ENCODE results near the gene QRICH2. TPM values are rescaled to one million over a fixed set of nuclear protein-coding genes. Genes with fewer than 3 reads are reported as not detected.
A peak's percentile ranks its signal among the peaks of the same experiment; 100 is the strongest.
"Not testable (repeated sequence)": the region's sequence is repeated elsewhere in the genome, so short reads cannot be mapped to it uniquely, and the experiment has no call there.

Gene QRICH2
- polyA plus RNA-seq, 3 donors, result 6.2 to 9.5 (median 7.4) TPM

DNA sequence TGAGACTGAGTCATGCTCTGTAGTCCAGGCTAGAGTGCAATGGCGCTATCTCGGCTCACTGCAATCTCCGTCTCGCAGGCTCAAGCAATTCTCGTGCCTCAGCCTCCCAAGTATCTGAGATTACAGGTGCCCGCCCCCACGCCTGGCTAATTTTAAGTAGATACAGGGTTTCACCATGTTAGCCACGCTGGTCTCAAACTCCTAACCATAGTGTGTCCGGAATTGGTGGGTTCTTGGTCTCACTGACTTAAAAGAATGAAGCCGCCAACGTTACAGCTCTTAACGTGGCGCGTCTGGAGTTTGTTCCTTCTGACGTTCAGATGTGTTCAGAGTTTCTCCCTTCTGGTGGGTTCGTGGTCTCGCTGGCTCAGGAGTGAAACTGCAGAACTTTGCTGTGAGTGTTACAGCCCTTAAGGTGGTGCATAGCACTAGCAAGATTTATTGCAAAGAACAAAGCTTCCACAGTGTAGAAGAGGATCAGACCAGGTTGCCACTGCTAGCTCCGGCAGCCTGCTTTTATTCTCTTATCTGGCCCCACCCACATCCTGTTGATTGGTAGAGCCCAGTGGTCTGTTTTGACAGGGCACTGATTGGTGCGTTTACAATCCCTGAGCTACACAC, 51.5 kb downstream of the QRICH2 start:
- DNase-seq (ENCODE audit: extremely low read depth in 1 of 11, low read depth in 9 of 11, low spot score in 4 of 11), result not testable (repeated sequence)

DNA sequence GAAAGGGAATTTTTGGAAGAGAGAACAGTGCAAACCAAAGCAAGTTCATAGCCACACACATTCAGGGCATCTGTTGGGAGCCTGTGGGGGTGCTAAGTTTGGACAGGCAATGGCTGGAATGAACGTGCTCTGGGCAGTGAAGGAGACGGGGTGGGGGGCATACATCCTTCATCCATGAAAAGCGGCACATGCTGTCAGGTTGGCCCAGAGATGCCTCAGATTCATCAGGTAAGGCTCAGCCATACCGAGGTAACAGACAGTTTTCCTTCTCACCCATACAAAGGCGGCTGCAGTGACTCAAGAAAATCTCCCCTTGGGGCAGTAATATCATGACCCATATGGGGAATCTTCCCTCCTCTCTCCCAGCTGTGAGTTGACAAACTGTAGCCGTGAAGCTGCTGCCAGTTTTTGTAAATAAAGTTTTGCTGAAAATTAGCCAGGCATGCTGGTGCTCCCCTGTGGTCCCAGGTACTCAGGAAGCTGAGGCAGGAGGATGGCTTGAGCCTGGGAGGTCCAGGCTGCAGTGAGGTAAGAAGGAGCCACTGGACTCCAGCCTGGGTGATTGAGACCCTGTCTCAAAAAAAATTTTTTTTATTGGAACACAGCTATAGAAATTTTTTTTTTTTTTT, 52.2 kb downstream of the QRICH2 start:
- no peak for DNase-seq (ENCODE audit: extremely low read depth in 1 of 11, low read depth in 9 of 11, low spot score in 4 of 11)

DNA sequence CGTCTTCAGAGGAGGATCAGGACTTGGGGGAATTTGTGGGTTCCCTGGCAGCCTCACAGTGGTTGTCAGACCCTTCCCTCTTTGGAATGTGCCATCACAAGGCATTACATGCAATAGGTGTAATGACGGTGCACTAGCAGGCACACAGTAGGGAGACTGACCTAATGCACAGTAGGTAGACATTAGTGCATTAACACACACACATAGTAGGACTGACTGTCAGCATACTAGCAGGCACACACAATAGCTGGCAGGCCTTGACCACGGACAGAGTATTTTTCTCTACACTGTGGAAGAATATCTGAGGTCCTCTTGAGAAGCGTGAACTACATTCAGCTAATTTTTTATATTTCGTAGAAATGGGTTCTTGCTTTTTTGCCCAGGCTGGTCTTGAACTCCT, 53.8 kb downstream of the QRICH2 start:
- no peak for DNase-seq (ENCODE audit: extremely low read depth in 1 of 11, low read depth in 9 of 11, low spot score in 4 of 11)

DNA sequence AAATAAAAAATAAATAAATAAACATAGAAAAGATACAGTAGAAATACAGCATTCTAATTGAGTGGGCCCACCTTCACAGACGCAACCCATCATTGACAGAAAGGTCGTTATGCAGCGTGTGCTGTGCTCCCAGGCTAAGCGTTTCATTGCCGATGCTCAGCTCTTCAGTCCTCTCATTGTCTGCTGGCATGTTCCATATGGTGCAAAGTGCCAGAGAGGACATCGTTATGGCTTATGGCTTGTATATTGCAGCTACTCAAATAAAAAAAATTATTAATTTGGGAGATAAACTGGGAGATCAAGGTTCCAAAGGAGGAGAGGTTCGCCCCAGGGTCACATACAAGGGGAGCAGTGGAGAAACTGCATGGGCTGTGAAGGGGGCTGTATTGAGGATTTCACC, 54.2 kb downstream of the QRICH2 start:
- no peak for DNase-seq (ENCODE audit: extremely low read depth in 1 of 11, low read depth in 9 of 11, low spot score in 4 of 11)

DNA sequence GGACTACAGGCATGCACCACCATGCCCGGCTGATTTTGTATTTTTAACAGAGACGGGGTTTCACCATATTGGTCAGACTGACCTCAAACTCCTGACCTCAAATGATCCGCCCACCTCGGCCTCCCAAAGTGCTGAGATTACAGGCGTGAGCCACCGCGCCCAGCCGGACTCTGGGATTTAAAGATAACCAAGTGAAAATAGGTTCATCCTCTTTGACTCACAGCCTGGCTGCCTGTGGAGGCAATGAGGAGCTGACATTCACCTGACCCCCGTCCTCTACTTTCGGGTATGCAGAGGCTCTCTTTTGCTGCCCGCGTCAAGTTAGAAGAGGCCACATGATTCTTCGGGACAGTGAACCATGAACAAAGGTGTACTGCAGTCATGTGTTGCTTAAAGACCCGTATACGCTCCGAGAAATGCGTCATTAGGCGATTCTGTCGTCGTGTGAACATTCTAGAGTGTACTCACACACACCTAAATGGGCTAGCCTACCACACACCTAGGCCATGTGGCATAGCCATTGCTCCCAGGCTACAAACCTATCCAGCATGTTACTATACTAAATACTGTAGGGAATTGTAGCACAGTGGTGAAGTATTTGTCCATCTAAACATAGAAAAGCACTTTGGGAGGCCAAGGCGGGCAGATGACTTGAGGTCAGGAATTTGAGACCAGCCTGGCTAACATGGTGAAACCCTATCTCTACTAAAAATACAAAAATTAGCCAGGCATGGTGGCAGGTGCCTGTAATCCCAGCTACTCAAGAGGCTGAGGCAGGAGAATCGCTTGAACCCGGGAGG, 54.9 kb downstream of the QRICH2 start:
- not testable (repeated sequence) for DNase-seq (ENCODE audit: extremely low read depth in 1 of 11, low read depth in 9 of 11, low spot score in 4 of 11)

DNA sequence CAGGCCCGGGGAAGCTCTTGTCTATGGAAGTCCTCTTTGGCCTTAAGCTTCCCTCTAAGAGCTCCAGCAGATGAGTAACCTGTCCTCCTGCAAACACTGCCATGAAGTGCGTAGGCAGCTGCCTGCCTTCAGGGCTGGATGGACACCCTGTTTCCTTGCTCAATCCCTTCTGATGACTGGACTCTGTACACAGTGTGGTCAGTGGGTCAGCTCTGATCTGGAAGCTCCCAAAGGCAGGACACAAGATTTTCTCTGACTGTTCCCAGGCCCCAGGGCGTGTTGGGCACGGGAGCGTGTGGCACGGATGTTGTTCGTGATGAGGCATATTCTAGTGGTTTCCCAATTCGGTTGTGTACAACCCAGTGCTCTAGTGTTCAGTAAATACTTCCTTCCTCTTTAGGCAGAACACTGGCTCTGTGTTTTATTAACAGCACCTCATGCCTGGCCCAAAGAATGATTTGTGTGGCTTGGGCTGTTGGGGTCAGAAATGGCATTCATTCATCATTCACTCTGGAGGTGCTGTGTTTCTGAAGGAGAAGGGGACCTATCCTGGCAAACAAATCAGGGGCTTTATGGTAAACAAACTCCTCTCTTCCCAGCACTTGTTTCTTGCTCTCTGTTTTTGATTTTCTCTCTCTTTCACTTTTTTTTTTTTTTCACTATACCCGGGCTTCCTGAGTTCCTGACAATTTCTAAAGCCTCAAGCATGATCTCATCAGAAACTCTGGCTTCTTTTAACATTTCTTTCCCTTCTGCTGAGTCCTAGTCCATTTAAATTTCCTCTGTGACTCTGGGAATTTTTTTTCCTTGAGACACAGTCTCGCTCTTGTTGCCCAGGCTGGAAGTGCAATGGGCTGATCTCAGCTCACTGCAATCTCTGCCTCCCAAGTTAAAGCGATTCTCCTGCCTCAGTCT, 55.8 kb downstream of the QRICH2 start:
- DNase-seq (ENCODE audit: extremely low read depth in 1 of 11, low read depth in 9 of 11, low spot score in 4 of 11), result no peak

DNA sequence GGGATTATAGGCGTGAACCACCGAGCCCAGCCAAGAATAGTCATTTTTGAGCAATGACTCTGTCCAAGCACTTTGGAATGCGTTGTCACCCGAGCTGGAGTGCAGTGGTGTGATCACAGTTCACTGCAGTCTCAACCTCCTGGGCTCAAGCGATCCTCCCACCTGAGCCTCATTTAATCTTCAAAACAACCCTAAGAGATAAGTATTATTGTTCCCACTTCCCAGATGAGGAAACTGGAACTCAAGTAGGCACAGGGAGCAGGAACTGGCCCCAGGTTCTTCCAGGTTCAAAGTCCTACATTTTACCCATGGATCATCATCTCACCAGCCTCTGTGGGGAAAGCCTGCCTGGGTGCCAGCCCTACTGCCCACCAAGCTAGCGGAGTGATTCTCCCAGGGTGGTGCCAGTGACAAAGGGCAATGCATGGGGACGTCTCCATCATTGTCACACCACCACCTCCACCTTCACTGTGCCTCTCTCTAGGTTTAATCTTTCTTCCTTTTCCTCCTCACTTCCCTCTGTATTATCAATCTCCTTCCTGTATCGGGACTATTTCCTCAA, 56.5 kb downstream of the QRICH2 start:
- no peak for DNase-seq (ENCODE audit: extremely low read depth in 1 of 11, low read depth in 9 of 11, low spot score in 4 of 11)

DNA sequence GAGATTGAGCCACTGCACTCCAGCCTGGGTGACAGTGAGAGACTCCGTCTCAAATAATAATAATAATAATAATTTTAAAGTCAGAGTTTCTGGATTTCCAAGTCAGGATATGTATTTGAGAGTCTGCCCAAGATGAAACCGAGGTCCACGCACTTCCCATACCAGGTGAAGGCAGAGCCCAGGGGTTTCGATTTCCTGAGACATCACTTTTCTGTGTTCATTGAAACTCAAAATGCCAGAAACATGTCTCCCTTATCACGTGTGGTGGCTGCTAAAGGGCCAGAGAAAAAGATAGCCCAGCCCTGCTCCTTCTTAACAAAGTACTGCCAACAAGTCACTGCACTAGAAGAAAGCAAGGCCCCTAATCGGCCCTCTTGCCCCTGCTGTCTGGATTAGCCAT, 57.9 kb downstream of the QRICH2 start:
- DNase-seq (ENCODE audit: extremely low read depth in 1 of 11, low read depth in 9 of 11, low spot score in 4 of 11), result no peak

DNA sequence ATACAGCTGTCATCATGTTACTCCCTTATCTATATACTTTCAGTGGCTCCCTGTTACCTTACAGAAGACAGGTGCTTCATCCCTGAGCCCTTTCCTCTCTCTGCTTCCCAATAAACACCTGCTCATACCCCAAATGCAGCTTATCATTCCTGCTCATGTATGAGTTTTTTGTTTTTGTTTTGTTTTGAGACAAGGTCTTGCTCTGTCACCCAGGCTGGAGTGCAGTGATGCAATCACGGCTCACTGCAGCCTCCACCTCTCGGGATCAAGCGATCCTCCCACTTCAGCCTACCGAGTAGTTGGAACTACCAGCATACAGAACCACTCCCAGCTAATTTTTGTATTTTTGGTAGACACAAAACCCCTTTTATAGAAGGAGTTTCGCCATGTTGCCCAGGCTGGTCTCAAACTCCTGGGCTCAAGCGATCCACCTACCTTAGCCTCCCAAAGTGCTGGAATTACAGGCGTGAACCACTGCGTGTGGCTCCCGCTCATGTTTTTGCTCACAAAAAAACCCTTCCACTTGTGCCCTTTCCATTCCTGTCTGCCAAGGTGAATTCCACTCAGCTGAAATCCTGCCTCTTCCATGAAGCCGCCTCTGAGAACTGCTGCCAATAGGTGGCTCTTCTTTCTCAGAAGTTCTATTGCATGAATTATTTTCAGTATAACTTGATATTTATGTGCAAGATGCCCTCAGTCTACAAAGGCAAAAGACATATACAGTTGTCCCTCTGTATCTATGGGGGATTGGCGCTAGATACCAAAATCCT, 59.9 kb downstream of the QRICH2 start:
- no peak for DNase-seq (ENCODE audit: extremely low read depth in 1 of 11, low read depth in 9 of 11, low spot score in 4 of 11)

DNA sequence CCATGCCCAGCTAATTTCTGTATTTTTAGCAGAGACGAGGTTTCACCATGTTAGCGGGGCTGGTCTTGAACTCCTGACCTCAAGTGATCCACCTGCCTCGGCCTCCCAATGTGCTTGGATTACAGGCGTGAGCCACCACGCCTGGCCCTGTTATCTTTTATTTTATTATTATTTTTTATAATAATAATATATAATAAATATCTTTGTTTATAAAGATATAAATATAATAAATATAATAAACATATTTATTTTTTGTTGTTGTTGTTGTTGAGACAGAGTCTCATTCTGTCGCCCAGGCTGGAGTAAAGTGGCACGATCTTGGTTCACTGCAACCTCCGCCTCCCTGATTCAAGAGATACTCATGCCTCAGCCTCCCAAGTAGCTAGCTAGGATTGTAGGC, 60.8 kb downstream of the QRICH2 start:
- DNase-seq (ENCODE audit: extremely low read depth in 1 of 11, low read depth in 9 of 11, low spot score in 4 of 11), result no peak

DNA sequence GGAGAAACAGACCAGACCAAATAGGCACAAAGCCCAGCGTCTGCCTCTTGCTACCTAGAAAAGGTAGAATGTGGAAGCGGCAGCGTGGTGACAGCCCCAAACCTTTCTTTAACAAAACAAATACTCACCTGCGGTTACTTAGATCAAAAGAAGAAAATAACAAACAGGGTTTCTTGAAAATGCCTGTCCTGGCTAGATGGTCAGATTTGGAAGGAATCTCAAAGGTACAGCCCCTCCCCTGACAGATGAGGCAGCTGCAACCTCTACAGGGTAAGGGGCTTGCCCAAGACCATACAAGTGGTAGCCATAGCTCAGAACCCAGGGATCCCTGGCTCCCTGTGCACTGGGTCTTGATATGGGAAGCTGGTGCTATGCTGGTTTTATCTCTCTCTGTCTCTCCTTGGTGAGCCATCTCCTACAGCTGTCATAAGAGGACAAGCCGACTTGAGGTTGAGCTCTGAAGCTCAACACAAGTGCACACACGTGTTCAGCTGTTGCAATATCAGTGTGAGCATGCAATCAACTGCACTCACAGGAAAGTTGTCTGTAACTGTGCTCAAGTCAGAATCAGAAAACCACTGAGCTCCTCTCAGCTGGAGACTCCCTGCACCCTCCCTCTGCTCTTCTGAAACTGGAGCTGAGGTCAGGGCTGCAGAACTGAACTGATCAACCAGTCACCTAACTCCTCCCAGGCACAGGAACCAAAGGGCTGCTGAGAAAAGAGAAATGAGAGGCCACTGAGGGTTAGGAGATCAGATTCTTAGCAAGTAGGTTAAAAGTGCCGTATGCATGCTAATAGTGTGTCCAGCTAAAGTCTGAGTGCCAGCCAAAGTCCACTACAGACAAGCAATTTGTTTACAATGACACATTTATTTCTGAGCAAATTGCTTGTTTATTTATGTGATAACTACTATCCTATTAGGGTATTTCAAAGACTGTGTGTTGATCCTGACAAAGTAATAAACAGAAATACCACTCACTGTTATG, 61.7 kb downstream of the QRICH2 start:
- DNase-seq (ENCODE audit: extremely low read depth in 1 of 11, low read depth in 9 of 11, low spot score in 4 of 11), result peak in 1 of 11 donors; percentile 61

DNA sequence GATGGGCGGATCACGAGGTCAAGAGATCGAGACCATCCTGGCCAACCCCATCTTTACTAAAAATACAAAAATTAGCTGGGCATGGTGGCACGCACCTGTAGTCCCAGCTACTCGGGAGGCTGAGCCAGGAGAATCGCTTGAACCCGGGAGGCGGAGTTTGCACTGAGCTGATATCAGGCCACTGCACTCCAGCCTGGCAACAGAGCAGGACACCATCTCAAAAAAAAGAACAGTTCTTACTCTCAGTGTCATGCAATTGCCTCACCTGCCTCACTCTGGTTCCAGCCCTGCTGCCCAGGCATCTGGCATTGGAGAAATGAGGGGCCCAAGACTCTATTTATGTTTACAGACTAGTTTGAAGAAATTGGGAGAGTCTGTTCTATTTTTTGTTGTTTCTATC, 63.4 kb downstream of the QRICH2 start:
- not testable (repeated sequence) for DNase-seq (ENCODE audit: extremely low read depth in 1 of 11, low read depth in 9 of 11, low spot score in 4 of 11)

DNA sequence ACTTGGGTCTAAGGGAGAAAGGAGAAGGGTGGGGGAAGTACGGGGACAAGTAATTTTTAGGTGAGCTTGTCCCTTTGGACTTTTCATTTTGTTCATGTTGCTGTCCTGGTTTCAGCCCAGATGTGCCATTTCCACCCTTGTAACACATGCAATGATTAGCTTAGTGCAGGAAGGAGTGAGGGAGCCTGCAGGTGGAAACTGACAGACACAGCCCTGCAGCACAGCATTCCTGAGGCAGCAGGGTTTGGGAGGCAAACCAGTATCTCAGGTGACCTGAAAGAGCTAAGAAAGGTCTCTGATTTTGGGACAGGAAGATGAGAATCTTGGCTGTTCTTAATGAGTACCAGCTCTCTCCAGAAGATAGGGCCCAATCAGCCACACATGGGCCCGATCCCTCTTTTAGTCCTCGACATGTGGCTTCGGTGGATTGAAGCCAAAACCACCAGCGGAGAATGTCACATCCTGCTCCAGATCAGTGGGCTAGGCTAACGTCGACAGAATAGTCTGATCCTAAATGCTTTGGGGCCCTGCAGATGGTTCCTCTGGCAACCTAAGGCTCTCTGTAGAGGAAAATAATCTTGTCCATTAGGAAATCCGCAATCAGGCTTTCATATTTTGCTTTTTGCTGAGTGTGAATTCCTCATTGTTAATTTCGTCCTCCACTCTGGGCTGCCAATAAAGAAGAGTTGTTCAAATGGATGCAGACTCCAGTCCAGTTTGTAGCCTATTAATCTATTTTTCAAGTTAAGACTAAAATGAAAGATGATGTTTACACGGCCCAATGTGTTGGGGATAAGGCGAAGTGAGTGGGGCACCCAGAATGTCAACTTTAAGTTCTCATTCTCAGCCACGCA, 64.0 kb downstream of the QRICH2 start:
- no peak for DNase-seq (ENCODE audit: extremely low read depth in 1 of 11, low read depth in 9 of 11, low spot score in 4 of 11)

DNA sequence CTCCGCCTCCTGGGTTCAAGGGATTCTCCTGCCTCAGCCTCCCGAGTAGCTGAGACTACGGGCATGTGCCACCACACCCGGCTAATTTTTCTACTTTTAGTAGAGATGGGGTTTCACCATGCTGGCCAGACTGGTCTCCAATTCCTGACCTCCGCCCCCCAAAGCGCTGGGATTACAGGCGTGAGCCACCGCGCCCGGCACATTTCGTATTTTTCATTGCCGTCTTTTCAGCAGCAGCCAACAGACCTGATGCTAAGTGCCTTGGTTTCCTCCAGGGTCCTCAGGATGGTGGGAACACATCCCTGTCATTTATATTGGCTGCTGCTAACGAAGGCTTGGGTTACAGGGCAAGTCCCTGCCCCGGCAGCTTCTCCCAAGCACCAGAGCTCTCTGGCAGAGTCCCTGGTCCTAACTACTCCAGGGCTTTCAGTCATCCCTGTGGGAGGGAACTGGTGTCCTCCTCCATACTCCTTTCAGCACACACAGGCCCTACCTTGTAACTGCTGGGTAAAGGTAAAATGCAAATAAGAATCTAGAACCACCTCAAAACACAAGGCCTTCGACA, 66.3 kb downstream of the QRICH2 start:
- no peak for DNase-seq (ENCODE audit: extremely low read depth in 1 of 11, low read depth in 9 of 11, low spot score in 4 of 11)

DNA sequence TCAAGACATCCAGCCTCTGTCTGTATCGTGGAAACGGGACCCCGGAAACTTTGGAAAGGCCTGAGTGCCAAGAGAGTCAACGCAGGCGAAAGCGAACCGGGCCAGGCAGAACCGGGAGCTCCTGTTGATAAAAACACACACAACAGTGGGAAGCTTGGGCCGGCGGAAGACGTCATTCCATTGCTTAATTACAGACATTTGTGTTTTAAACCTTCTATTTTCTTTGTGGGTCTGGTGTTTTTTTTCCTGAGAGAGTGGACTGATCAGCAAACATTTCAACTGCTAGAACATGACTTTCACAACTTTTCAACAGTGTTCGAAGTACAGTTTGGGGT, 66.9 kb downstream of the QRICH2 start:
- no peak for DNase-seq (ENCODE audit: extremely low read depth in 1 of 11, low read depth in 9 of 11, low spot score in 4 of 11)

All from renal cortex interstitium (tissue), 11 donors.